Astrocyte (in vitro differentiated cells and primary cell): Measurements from ENCODE around the gene UBTD2. TPM values are rescaled to one million over a fixed set of nuclear protein-coding genes. Genes with fewer than 3 reads are reported as not detected.

ENCODE experiments used
- DNase-seq: peaks from one replicate; pipeline ENCODE4 v3.0.0-alpha.2; 2010; ENCODE audit warnings: low read depth
- FAIRE-seq: peaks from 2 replicates; lab custom pipeline; 2011; peaks lifted over from hg19 to GRCh38; lab: Jason Lieb, UNC
- H2AFZ ChIP-seq: 2 replicates; pipeline ENCODE4 v1.6.0; 2012; ENCODE audit warnings: low read depth, low read length, inconsistent platforms
- H3K27ac ChIP-seq: 2 replicates; pipeline ENCODE4 v1.5.1; 2011; ENCODE audit warnings: low read depth, low read length, inconsistent platforms
- H3K27me3 ChIP-seq: 2 replicates; pipeline ENCODE4 v1.6.0; 2011; ENCODE audit warnings: low read length, inconsistent platforms; ENCODE audit not compliant: insufficient read depth
- H3K36me3 ChIP-seq: 2 replicates; pipeline ENCODE4 v1.5.1; 2011; ENCODE audit warnings: low read length, inconsistent platforms; ENCODE audit not compliant: insufficient read depth
- H3K4me1 ChIP-seq: 2 replicates; pipeline ENCODE4 v1.5.1; 2011; ENCODE audit warnings: low read length, inconsistent platforms; ENCODE audit not compliant: insufficient read depth
- H3K4me2 ChIP-seq: 2 replicates; pipeline ENCODE4 v1.6.0; 2012; ENCODE audit warnings: low read length, inconsistent platforms
- H3K4me3 ChIP-seq: 2 replicates; pipeline ENCODE4 v1.5.1; 2011; ENCODE audit warnings: low read depth, mild to moderate bottlenecking, low read length, inconsistent platforms; ENCODE audit not compliant: insufficient read depth
- H3K79me2 ChIP-seq: 2 replicates; pipeline ENCODE4 v1.6.0; 2012; ENCODE audit warnings: mild to moderate bottlenecking, low read length, inconsistent platforms; ENCODE audit not compliant: insufficient read depth
- H3K9ac ChIP-seq: 2 replicates; pipeline ENCODE4 v1.6.0; 2012; ENCODE audit warnings: mild to moderate bottlenecking, low read length, inconsistent platforms
- H3K9me3 ChIP-seq: 2 replicates; pipeline ENCODE4 v1.5.1; 2012; ENCODE audit warnings: low read depth, mild to moderate bottlenecking, low read length, inconsistent platforms; ENCODE audit not compliant: insufficient read depth
- H4K20me1 ChIP-seq: 2 replicates; pipeline ENCODE4 v1.6.0; 2012; ENCODE audit warnings: low read length, inconsistent platforms; ENCODE audit not compliant: insufficient read depth
- H3K27ac Mint-ChIP-seq: one replicate; pipeline ENCODE4 v1.8.0; 2021; ENCODE audit warnings: mild to moderate bottlenecking, mixed read lengths; ENCODE audit not compliant: unreplicated experiment
- H3K27me3 Mint-ChIP-seq: one replicate; pipeline ENCODE4 v1.8.0; 2021; ENCODE audit warnings: low read depth, mixed read lengths; ENCODE audit not compliant: unreplicated experiment
- H3K36me3 Mint-ChIP-seq: one replicate; pipeline ENCODE4 v1.8.0; 2021; ENCODE audit warnings: low read depth, mixed read lengths; ENCODE audit not compliant: unreplicated experiment
- H3K4me1 Mint-ChIP-seq: one replicate; pipeline ENCODE4 v1.8.0; 2021; ENCODE audit warnings: low read depth, mixed read lengths; ENCODE audit not compliant: unreplicated experiment
- H3K4me3 Mint-ChIP-seq: one replicate; pipeline ENCODE4 v1.8.0; 2021; ENCODE audit warnings: mild to moderate bottlenecking, moderate library complexity, mixed read lengths; ENCODE audit not compliant: unreplicated experiment
- H3K9me3 Mint-ChIP-seq: one replicate; pipeline ENCODE4 v1.8.0; 2021; ENCODE audit warnings: mild to moderate bottlenecking, mixed read lengths; ENCODE audit not compliant: unreplicated experiment
- CTCF ChIP-seq: IDR thresholded peaks from 2 replicates; pipeline ENCODE4 v1.5.1; 2011; ENCODE audit warnings: low read depth, mild to moderate bottlenecking, inconsistent platforms, low read length, moderate library complexity; ENCODE audit not compliant: insufficient read depth
- EZH2 ChIP-seq: IDR thresholded peaks from 2 replicates; pipeline ENCODE4 v1.6.1; 2012; ENCODE audit warnings: mild to moderate bottlenecking, low read length, inconsistent platforms; ENCODE audit not compliant: insufficient read depth
- total RNA-seq: library from RNA; stranded (reverse); gene quantifications from 2 replicates; pipeline ENCODE4 v1.2.1, GENCODE V29; 2021

Gene UBTD2
- total RNA-seq, 1 donor from 2014 or later: 34.2 TPM

- no peak overlapping the region for H3K4me2 ChIP-seq
- Mint-ChIP-seq H3K27ac (no peak overlapping the region), H3K4me3 (no peak overlapping the region)
These were observed 36.3 kb upstream of the UBTD2 start for GRCh38 chr5:172319708-172320441.

GRCh38 chr5:172315587-172316493, 32.3 kb upstream of the UBTD2 start:
- H3K4me3 ChIP-seq: no peak overlapping the region
- no peak overlapping the region for H3K27ac ChIP-seq
- no peaks in the 10 kb centered on the region for H4K20me1 ChIP-seq
- H3K4me1 ChIP-seq: peaks cover 9% of the 10 kb centered on the region
- H3K27me3 Mint-ChIP-seq: no peaks in the 10 kb centered on the region
- H3K79me2 ChIP-seq: no peaks in the 10 kb centered on the region
- H3K27ac Mint-ChIP-seq: peak overlapping the region; percentile 55
- no peaks in the 10 kb centered on the region for H3K9me3 Mint-ChIP-seq
- FAIRE-seq (no peak), DNase-seq (no peak)
- H3K36me3 ChIP-seq: no peaks in the 10 kb centered on the region
- no peak for TF ChIP-seq EZH2
- no peak for TF ChIP-seq CTCF
- H3K36me3 Mint-ChIP-seq: no peaks in the 10 kb centered on the region
- H3K4me2 ChIP-seq: peak overlapping the region; percentile 21
- peaks cover 17% of the 10 kb centered on the region for H3K4me1 Mint-ChIP-seq
- H3K4me3 Mint-ChIP-seq: no peak overlapping the region
- no peaks in the 10 kb centered on the region for H3K9me3 ChIP-seq
- no peak overlapping the region for H2AFZ ChIP-seq
- H3K27me3 ChIP-seq: no peaks in the 10 kb centered on the region
- H3K9ac ChIP-seq: no peak overlapping the region

More at GRCh38 chr5:172319708-172320441, 36.3 kb upstream of the UBTD2 start:
- Histone ChIP-seq H3K79me2 (no peaks in the 10 kb centered on the region), H4K20me1 (no peaks in the 10 kb centered on the region), H3K27me3 (no peaks in the 10 kb centered on the region), H2AFZ (no peak overlapping the region), H3K4me3 (no peak overlapping the region), H3K36me3 (no peaks in the 10 kb centered on the region), H3K27ac (no peak overlapping the region), H3K9me3 (no peaks in the 10 kb centered on the region), H3K4me1 (peaks cover 8% of the 10 kb centered on the region), H3K9ac (no peak overlapping the region)
- H3K27me3 Mint-ChIP-seq: no peaks in the 10 kb centered on the region
- no peak for FAIRE-seq
- TF ChIP-seq CTCF: no peak
- no peaks in the 10 kb centered on the region for H3K9me3 Mint-ChIP-seq
- no peak for DNase-seq
- no peaks in the 10 kb centered on the region for H3K36me3 Mint-ChIP-seq
- peaks cover 12% of the 10 kb centered on the region for H3K4me1 Mint-ChIP-seq
